ENCODE results near the gene RASGRF2. TPM values are rescaled to one million over a fixed set of nuclear protein-coding genes. Genes with fewer than 3 reads are reported as not detected.
"Not testable (repeated sequence)": the region's sequence is repeated elsewhere in the genome, so short reads cannot be mapped to it uniquely, and the experiment has no call there.

The RASGRF2 gene
- total and polyA plus RNA-seq, 2 of the 13 experiments (the other 11 are each of a cell fraction or from before 2014, with no cell fraction given): 23.6 to 29.0 TPM

- TF ChIP-seq ZFP36 (IDR thresholded peaks at IDR 0.05; ENCODE audit: borderline replicate concordance, low read depth, low read length, partially characterized antibody) (no peak), NFIC (IDR thresholded peaks at IDR 0.05; ENCODE audit: low read length) (no peak), NFE2L2 (IDR thresholded peaks at IDR 0.05; ENCODE audit: low read length) (no peak)
Measured at GRCh38 chr5:81052325-81052724, 92.2 kb downstream of the RASGRF2 start (continued).

GRCh38 chr5:81053282-81053681, 93.1 kb downstream of the RASGRF2 start:
- H3K4me3 ChIP-seq (replicated peaks in 1 of 3; ENCODE audit: insufficient read depth in 1 of 3, low read depth in 2 of 3, low read length in 3 of 3); ATAC-seq; CTCF ChIA-PET (ENCODE audit: low intra/inter-chr PET ratio, low total read pairs); BruUV-seq (replicated peaks); POLR2A ChIA-PET; in situ Hi-C loops (cut with HindIII; ENCODE audit: extremely low pct_ligation_motif_present, low pct_unique_long_range_greater_than_20kb); H3K79me2 ChIP-seq (ENCODE audit: insufficient read depth, low read length); H4K20me1 ChIP-seq (ENCODE audit: insufficient read depth, low read length); H3K9me3 ChIP-seq (ENCODE audit: low read length); H3K9ac ChIP-seq (ENCODE audit: insufficient read depth, low read depth, low read length); H3K4me1 ChIP-seq (ENCODE audit: insufficient read depth, low read length); intact Hi-C loops (cut with micrococcal nuclease; ENCODE audit: unreplicated experiment); H3K27ac ChIP-seq (ENCODE audit: extremely low read length, insufficient read depth, low read length); FAIRE-seq; DNase-seq (ENCODE audit: low spot score); H3K27me3 ChIP-seq (ENCODE audit: control insufficient read depth in 1 of 2, insufficient read depth in 2 of 2, low read length in 2 of 2); H3K4me2 ChIP-seq (ENCODE audit: low read depth, low read length); H2AFZ ChIP-seq (ENCODE audit: low read length): not testable (repeated sequence)
- 99% methylated on average over 4 of the region's 4 CpGs for WGBS (ENCODE audit: low lambda C conversion rate)
- peaks cover 4 to 17% of the 10 kb centered on the region in 2 experiments; a peak in 4 of 5 replicates for H3K36me3 ChIP-seq (replicated peaks in 1 of 2; ENCODE audit: control insufficient read depth in 1 of 2, insufficient read depth in 2 of 2, low read length in 2 of 2)

- DNase-seq (ENCODE audit: low spot score) (no peak), ATAC-seq (no peak), FAIRE-seq (no peak)
- in situ Hi-C loops (cut with HindIII; ENCODE audit: extremely low pct_ligation_motif_present, low pct_unique_long_range_greater_than_20kb): no loop called here
- Histone ChIP-seq H4K20me1 (ENCODE audit: insufficient read depth, low read length) (no peaks in the 10 kb centered on the region), H3K36me3 (replicated peaks in 1 of 2; ENCODE audit: control insufficient read depth in 1 of 2, insufficient read depth in 2 of 2, low read length in 2 of 2) (peaks cover 3 to 10% of the 10 kb centered on the region in 2 experiments; a peak in 3 of 5 replicates), H3K27ac (ENCODE audit: extremely low read length, insufficient read depth, low read length) (no peak overlapping the region), H3K9me3 (ENCODE audit: low read length) (no peaks in the 10 kb centered on the region), H3K9ac (ENCODE audit: insufficient read depth, low read depth, low read length) (no peak overlapping the region), H2AFZ (ENCODE audit: low read length) (no peak overlapping the region), H3K79me2 (ENCODE audit: insufficient read depth, low read length) (peaks cover 10% of the 10 kb centered on the region), H3K27me3 (ENCODE audit: control insufficient read depth in 1 of 2, insufficient read depth in 2 of 2, low read length in 2 of 2) (no peaks in the 10 kb centered on the region), H3K4me1 (ENCODE audit: insufficient read depth, low read length) (peaks cover 6% of the 10 kb centered on the region), H3K4me2 (ENCODE audit: low read depth, low read length) (no peak overlapping the region), H3K4me3 (replicated peaks in 1 of 3; ENCODE audit: insufficient read depth in 1 of 3, low read depth in 2 of 3, low read length in 3 of 3) (no peak overlapping the region)
- intact Hi-C loops (cut with micrococcal nuclease; ENCODE audit: unreplicated experiment): no loop called here
- ChIA-PET POLR2A (no interaction called here), CTCF (ENCODE audit: low intra/inter-chr PET ratio, low total read pairs) (no interaction called here)
- no TSS peak for BruUV-seq (replicated peaks)
- TF ChIP-seq TBL1XR1 (IDR thresholded peaks at IDR 0.05; ENCODE audit: borderline replicate concordance, low read length, partially characterized antibody) (no peak), USF2 (IDR thresholded peaks at IDR 0.05; ENCODE audit: low read depth, low read length) (no peak), USF2 (CRISPR knock-in tag; IDR thresholded peaks at IDR 0.05; ENCODE audit: borderline replicate concordance) (no peak)
- WGBS (ENCODE audit: low lambda C conversion rate): 98% methylated on average over 1 of the region's 1 CpG
Measured at GRCh38 chr5:81058121-81058520, 98.0 kb downstream of the RASGRF2 start.

Data from HepG2 (cell line).